GM18870 (cell line): ENCODE data around the gene FAM110A.
"Not testable (repeated sequence)": the region's sequence is repeated elsewhere in the genome, so short reads cannot be mapped to it uniquely, and the experiment has no call there.

Experiments used
- ATAC-seq: cut with Tn5 transposase; IDR thresholded peaks from one replicate; pipeline ENCODE4 v1.9.1; 2021; ENCODE audit warnings: moderate library complexity; ENCODE audit not compliant: unreplicated experiment

FAM110A gene

GRCh38 chr20:833450-834150 is at the start of gene FAM110A:
Gene FAM110A, plus strand, starts transcription at chr20:833715. Its CDS starts 11,090 bp downstream, at chr20:844805.
- ATAC-seq, result peak; percentile 87

DNA sequence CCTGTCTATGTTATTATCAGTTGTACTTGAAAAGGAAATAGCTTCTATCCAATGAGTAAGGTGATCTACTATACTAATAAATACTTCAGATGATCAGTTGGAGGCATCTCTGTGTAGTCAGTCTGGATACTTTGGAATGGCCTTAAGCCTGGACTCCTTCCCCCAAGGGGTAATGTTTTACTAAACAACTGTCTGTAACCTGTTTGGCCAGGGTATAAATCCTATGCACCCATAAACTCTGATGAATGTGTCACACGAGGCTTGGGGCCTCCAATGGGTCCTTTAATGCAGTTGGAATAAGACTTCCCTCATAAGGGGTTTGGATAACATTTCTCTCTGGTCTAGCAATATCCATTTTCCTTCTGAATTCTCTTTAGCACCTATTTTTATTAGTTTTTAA is 45.7 kb upstream of the FAM110A start:
- ATAC-seq, result no peak

- no peak for ATAC-seq
These were observed 42.5 kb upstream of the FAM110A start for GRCh38 chr20:791056-791455.

GRCh38 chr20:792248-792647 is 41.3 kb upstream of the FAM110A start:
- ATAC-seq, result no peak

- ATAC-seq, result no peak
These were observed 36.6 kb upstream of the FAM110A start for GRCh38 chr20:796921-797320.

GRCh38 chr20:798746-799145 is 34.8 kb upstream of the FAM110A start:
- ATAC-seq, result not testable (repeated sequence)

GRCh38 chr20:800026-800425 is 33.5 kb upstream of the FAM110A start:
- not testable (repeated sequence) for ATAC-seq

DNA sequence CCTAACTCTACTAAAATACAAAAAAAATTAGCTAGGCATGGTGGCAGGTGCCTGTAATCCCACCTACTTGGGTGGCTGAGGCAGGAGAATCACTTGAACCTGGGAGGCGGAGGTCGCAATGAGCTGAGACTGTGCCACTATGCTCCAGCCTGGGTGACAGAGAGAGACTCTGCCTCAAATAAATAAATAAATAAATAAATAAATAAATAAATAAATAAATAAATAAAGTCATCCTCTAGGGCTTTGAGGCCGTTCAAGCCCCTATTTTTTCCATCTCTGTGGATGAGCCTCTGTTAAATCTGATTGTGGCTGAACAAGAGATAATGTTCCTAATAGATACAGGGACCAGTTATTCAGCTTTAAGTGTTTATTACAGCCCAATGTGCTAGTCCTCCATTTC is 31.8 kb upstream of the FAM110A start:
- ATAC-seq, result no peak

GRCh38 chr20:805713-806112 is 27.8 kb upstream of the FAM110A start:
- ATAC-seq, result no peak

DNA sequence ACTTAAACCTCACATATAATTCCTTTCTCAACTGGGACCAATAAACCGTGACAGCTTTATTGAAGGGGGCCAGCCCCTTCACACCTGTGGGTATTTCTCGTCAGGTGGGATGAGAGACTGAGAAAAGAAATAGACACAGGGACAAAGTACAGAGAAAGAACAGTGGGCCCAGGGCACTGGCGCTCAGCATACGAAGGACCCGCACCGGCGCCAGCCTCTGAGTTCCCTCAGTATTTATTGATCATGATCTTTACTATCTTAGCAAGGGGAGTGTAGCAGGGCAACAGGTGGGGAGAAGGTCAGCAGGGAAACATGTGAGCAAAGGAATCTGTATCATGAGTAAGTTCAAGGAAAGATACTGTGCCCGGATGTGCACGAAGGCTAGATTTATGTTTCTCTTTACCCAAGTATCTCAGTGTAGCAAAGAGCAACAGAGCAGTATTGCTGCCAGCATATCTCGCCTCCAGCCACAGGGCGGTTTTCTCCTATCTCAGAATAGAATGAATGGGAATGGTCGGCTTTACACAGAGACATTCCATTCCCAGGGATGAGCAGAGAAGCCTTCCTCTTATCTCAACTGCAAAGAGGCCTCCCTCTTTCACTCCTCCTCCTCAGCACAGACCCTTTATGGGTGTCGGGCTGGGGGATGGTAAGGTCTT is 21.6 kb upstream of the FAM110A start:
- ATAC-seq, result not testable (repeated sequence)

GRCh38 chr20:812435-812814 is 21.1 kb upstream of the FAM110A start:
- not testable (repeated sequence) for ATAC-seq

- no peak for ATAC-seq
These were observed 20.1 kb upstream of the FAM110A start for GRCh38 chr20:813390-813789.

DNA sequence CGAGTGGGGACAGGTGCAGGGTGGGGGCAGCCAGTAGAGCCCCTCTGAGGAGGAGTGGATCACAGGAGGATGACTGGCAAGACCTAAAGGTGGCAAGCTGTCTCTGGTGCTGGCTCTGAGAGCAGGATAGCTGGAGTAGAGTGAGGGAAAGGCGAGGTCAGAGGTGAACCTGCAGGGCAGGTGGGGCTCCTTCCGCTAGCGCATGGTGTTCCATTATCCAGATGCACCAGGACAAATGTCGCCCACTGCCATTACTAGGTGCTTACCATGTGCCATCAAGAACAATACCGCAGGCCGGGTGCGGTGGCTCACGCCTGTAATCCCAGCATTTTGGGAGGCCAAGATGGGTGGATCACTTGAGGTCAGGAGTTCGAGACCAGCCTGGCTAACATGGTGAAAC is 18.3 kb upstream of the FAM110A start:
- ATAC-seq, result no peak

DNA sequence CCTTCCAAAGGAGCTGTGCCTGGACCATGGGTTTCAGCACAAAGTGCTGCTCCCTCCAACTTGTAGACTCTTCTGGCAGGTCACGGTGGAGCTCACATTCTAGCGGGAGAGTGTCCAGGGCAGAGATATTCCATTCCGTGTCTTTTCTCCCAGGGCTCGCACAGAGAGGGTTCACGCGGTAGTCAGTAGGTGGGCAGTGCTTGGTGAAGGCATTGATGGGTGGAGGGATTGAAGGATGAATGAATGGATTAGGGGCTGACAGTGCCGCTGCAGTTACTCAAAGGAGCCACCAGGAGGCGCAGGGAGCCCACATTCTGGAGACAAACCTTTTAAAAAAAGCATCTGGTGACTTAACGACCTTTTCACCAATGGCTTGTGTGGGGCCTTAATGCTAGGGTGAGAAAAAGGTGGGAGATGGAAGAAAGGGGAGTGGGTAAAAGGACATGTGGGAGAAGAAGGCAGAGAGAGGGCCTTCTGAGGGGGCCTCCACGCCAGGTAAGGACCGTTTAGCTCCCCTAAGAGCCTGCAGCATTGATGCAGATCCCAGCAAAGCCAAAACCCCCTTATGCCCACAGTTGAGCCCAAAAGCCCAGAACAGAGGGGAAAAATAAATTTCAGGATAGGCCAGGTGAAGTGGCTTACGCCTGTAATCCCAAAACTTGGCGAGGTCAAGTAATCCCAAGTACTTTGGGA is 17.5 kb upstream of the FAM110A start:
- no peak for ATAC-seq

DNA sequence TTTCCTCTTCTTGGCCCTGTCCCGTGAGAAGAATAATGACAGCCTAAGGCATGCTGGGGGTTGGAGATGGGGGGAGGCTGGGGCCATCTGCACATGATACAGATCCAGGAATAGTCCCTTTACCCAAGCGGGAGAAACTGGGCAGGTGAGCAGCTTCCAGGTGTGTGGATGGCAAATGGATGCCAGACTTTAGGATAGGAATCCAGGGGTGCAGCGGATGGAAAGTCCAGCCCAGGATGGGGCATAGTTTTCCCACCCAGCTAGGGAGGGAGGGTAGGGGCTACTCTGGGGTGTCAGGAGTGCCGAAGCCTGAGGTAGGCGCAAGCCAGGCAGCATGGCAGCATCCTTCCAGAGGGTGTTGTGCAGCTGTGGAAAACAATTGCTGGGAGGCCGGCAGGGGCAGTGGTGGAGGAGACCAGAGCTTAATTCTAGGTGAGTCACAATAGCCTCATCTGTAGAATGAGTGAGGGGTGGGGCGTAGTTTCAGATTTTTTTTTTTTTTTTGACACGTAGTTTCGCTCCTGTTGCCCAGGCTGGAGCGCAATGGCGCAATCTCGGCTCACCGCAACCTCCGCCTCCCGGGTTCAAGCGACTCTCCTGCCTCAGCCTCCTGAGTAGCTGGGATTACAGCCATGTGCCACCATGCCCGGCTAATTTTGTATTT is 15.4 kb upstream of the FAM110A start:
- no peak for ATAC-seq

DNA sequence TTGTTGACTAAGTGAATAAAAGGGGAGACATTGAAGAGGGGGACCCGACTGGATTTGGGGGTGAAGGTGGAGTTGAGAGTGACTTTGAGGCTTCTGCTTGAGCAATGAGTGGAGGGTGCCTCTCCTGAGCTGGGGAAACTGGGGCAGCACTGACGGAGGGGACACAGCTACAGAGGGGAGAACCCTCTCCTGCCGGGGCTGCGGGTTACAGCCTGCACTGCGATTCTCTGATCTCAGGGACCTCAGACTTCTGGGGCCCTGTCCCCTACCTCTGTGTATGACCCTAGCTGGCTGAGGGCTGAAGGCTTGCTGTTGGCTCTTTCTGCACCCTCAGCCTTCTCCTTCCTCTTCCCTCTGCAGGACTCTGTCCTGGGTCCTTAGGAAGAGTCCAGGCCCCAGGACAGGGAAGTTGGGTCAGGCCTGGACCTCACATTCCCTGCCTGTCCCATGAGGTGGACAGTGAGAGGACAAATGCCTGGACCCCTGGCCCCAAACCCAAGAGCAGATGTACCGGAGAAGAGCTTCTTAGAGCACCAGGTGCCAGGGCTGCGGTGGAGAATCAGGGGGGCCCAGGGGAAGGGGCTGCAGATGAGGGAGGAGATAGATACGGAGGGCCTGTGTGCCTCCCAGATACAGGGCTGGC is 13.7 kb upstream of the FAM110A start:
- no peak for ATAC-seq

DNA sequence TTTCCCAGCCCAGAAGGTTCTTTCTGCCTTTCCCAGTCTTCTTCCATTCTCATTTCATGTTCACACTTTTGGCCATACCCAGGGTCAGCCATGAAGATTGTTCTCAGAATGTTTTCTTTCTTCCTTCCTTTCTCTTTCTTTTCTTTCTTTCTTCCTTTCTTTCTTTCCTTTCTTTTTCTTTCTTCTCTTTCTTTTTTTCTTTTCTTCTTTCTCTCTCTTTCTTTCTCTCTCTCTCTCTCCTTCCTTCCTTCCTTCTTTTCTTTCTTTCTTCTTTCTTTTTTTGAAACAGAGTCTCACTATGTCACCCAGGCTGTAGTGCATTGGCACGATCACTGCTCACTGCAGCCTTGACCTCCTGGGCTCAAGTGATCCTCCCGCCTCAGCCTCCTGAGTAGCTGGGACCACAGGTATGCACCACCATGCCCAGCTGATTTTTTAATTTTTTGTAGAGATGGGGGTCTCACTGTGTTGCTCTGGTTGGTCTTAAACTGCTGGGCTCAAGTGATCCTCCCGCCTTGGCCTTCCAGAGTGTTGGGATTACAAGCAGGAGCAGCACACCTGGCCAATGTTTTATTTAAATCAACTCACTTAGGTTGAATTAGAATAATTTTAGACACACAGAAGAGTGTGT is 13.1 kb upstream of the FAM110A start:
- ATAC-seq, result no peak

DNA sequence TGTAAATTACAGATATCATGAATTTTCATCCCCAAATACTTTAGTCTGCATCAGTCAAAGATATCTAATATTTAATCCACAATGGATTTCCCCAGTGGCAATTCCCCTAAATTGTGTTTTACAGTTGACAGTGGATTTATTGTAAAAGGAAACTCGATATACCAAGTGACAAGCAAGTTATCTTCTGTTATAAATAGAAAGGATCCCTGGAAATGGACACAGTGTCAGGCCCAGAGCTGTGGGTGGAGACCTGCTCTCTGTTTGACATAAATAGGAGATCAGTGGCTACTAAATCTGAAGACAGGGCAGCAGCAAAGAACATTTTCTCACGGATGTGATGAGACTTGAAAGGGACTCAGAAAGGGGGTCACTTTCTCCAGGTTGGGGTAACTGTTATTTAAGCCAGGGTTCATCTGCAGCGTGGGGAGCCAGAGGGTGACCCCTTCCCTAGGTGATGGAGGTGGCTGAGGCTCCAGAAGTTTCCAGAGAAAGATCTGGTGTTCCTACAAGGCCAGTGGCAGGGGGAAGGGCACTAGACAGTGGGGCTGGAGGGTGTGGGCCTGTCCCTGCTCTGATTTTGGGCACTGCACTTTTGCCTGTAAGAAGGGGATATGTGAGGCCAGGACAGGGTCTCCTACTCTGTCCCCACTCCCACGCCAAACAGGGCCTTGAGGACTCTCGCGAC is 12.3 kb upstream of the FAM110A start:
- ATAC-seq, result no peak

GRCh38 chr20:821731-822065 is 11.8 kb upstream of the FAM110A start:
- no peak for ATAC-seq
